ENCODE data around the gene TNPO3. TPM values are rescaled to one million over a fixed set of nuclear protein-coding genes. Genes with fewer than 3 reads are reported as not detected.
"Not testable (repeated sequence)": the region's sequence is repeated elsewhere in the genome, so short reads cannot be mapped to it uniquely, and the experiment has no call there.

TNPO3 gene
- total RNA-seq, 2 experiments from 2014 or later = 47.2 to 47.9 TPM

- no peaks in the 10 kb centered on the region for H3K9me3 Mint-ChIP-seq (ENCODE audit: insufficient read depth)
- no peak overlapping the region for H3K27ac Mint-ChIP-seq
- DNase-seq = no peak
- H3K4me1 Mint-ChIP-seq (ENCODE audit: low read depth) = peaks cover 16% of the 10 kb centered on the region
- H3K27me3 Mint-ChIP-seq (ENCODE audit: low read depth) = no peaks in the 10 kb centered on the region
- no peak for ATAC-seq
- ChIA-PET CTCF (interaction anchor here (0.5 to 0.8 kb wide), 2 partner anchors 79 to 145 kb away, joined by 3 to 4 read pairs; no protein-coding TSS in a partner anchor), POLR2A (no interaction called here)
- peaks cover 58% of the 10 kb centered on the region for H3K36me3 Mint-ChIP-seq (ENCODE audit: low read depth)
- no peak overlapping the region for H3K4me3 Mint-ChIP-seq
Measured at GRCh38 chr7:129012641-129013040, 42.3 kb downstream of the TNPO3 start.

GRCh38 chr7:129010075-129010474 is 44.8 kb downstream of the TNPO3 start:
- Mint-ChIP-seq H3K27me3 (ENCODE audit: low read depth) (no peaks in the 10 kb centered on the region), H3K4me3 (no peak overlapping the region), H3K27ac (no peak overlapping the region), H3K9me3 (ENCODE audit: insufficient read depth) (no peaks in the 10 kb centered on the region), H3K36me3 (ENCODE audit: low read depth) (peaks cover 60% of the 10 kb centered on the region), H3K4me1 (ENCODE audit: low read depth) (peaks cover 16% of the 10 kb centered on the region)
- DNase-seq (no peak), ATAC-seq (no peak)
- ChIA-PET CTCF (interaction anchor here (1.0 to 2.5 kb wide), 4 partner anchors 9 to 153 kb away, joined by 3 to 16 read pairs (median 6); no protein-coding TSS in a partner anchor), POLR2A (interaction anchor here (0.6 kb wide), 1 partner anchor 17 kb away, joined by 3 read pairs; no protein-coding TSS in a partner anchor)

GRCh38 chr7:129009437-129009836 is 45.5 kb downstream of the TNPO3 start:
- ATAC-seq (no peak), DNase-seq (no peak)
- Mint-ChIP-seq H3K4me3 (no peak overlapping the region), H3K27ac (no peak overlapping the region), H3K27me3 (ENCODE audit: low read depth) (no peaks in the 10 kb centered on the region), H3K9me3 (ENCODE audit: insufficient read depth) (no peaks in the 10 kb centered on the region), H3K4me1 (ENCODE audit: low read depth) (peaks cover 16% of the 10 kb centered on the region), H3K36me3 (ENCODE audit: low read depth) (peaks cover 60% of the 10 kb centered on the region)
- POLR2A ChIA-PET = interaction anchor here (0.6 to 0.9 kb wide), 2 partner anchors 16 to 45 kb away, joined by 3 read pairs; no protein-coding TSS in a partner anchor
- CTCF ChIA-PET = interaction anchor here (1.0 to 2.5 kb wide), 5 partner anchors 10 to 209 kb away, joined by 3 to 16 read pairs (median 4); no protein-coding TSS in a partner anchor

GRCh38 chr7:129008645-129009414 is 46.1 kb downstream of the TNPO3 start:
- ChIA-PET POLR2A (interaction anchor here (0.9 kb wide), 1 partner anchor 45 kb away, joined by 3 read pairs; no protein-coding TSS in a partner anchor), CTCF (interaction anchor here (0.7 to 2.5 kb wide), 6 partner anchors 11 to 210 kb away, joined by 3 to 16 read pairs (median 4); partner anchors contain the start of gene TNPO3)
- H3K27ac Mint-ChIP-seq = peak overlapping the region; percentile 7
- ATAC-seq = no peak
- no peaks in the 10 kb centered on the region for H3K9me3 Mint-ChIP-seq (ENCODE audit: insufficient read depth)
- H3K4me1 Mint-ChIP-seq (ENCODE audit: low read depth) = peaks cover 16% of the 10 kb centered on the region
- no peak for DNase-seq
- H3K4me3 Mint-ChIP-seq = no peak overlapping the region
- peaks cover 60% of the 10 kb centered on the region for H3K36me3 Mint-ChIP-seq (ENCODE audit: low read depth)
- no peaks in the 10 kb centered on the region for H3K27me3 Mint-ChIP-seq (ENCODE audit: low read depth)

- POLR2A ChIA-PET = interaction anchor here (2.4 kb wide), 1 partner anchor 47 kb away, joined by 7 read pairs; the partner anchor contains the start of gene TNPO3
- Mint-ChIP-seq H3K27me3 (ENCODE audit: low read depth) (no peaks in the 10 kb centered on the region), H3K36me3 (ENCODE audit: low read depth) (peaks cover 53% of the 10 kb centered on the region), H3K27ac (no peak overlapping the region), H3K4me1 (ENCODE audit: low read depth) (peaks cover 16% of the 10 kb centered on the region), H3K9me3 (ENCODE audit: insufficient read depth) (no peaks in the 10 kb centered on the region), H3K4me3 (no peak overlapping the region)
- DNase-seq = no peak
- ATAC-seq = no peak
- CTCF ChIA-PET = interaction anchor here (1.3 to 1.4 kb wide), 2 partner anchors 84 to 124 kb away, joined by 3 to 6 read pairs; no protein-coding TSS in a partner anchor
Measured at GRCh38 chr7:129007572-129007971, 47.3 kb downstream of the TNPO3 start.

- no peak overlapping the region for H3K4me3 Mint-ChIP-seq
- H3K4me1 Mint-ChIP-seq (ENCODE audit: low read depth) = peaks cover 16% of the 10 kb centered on the region
- peaks cover 58% of the 10 kb centered on the region for H3K36me3 Mint-ChIP-seq (ENCODE audit: low read depth)
Measured at GRCh38 chr7:129006636-129007414, 48.1 kb downstream of the TNPO3 start.

GRCh38 chr7:129005186-129005585 is 49.7 kb downstream of the TNPO3 start:
- Mint-ChIP-seq H3K9me3 (ENCODE audit: insufficient read depth) (no peaks in the 10 kb centered on the region), H3K4me3 (no peak overlapping the region), H3K4me1 (ENCODE audit: low read depth) (peaks cover 12% of the 10 kb centered on the region), H3K36me3 (ENCODE audit: low read depth) (peaks cover 67% of the 10 kb centered on the region), H3K27me3 (ENCODE audit: low read depth) (no peaks in the 10 kb centered on the region), H3K27ac (no peak overlapping the region)
- DNase-seq (no peak), ATAC-seq (no peak)
- CTCF ChIA-PET = interaction anchor here (3.2 kb wide), 1 partner anchor 87 kb away, joined by 8 read pairs; no protein-coding TSS in a partner anchor
- POLR2A ChIA-PET = interaction anchor here (2.4 kb wide), 1 partner anchor 49 kb away, joined by 7 read pairs; the partner anchor contains the start of gene TNPO3

More at GRCh38 chr7:129006636-129007414, 48.1 kb downstream of the TNPO3 start:
- Mint-ChIP-seq H3K27ac (no peak overlapping the region), H3K9me3 (ENCODE audit: insufficient read depth) (no peaks in the 10 kb centered on the region), H3K27me3 (ENCODE audit: low read depth) (no peaks in the 10 kb centered on the region)
- DNase-seq (no peak), ATAC-seq (no peak)
- POLR2A ChIA-PET = interaction anchor here (2.4 kb wide), 1 partner anchor 47 kb away, joined by 7 read pairs; the partner anchor contains the start of gene TNPO3
- CTCF ChIA-PET = interaction anchor here (0.6 to 1.4 kb wide), 4 partner anchors 85 to 1006 kb away, joined by 3 to 6 read pairs (median 4); no protein-coding TSS in a partner anchor

GRCh38 chr7:128997181-128997580 is 57.7 kb downstream of the TNPO3 start:
- ATAC-seq (no peak), DNase-seq (no peak)
- Mint-ChIP-seq H3K27ac (no peak overlapping the region), H3K4me3 (no peak overlapping the region), H3K4me1 (ENCODE audit: low read depth) (no peaks in the 10 kb centered on the region), H3K36me3 (ENCODE audit: low read depth) (peaks cover 44% of the 10 kb centered on the region), H3K27me3 (ENCODE audit: low read depth) (no peaks in the 10 kb centered on the region), H3K9me3 (ENCODE audit: insufficient read depth) (no peaks in the 10 kb centered on the region)
- ChIA-PET POLR2A (no interaction called here), CTCF (no interaction called here)

- H3K27ac Mint-ChIP-seq; H3K9me3 Mint-ChIP-seq (ENCODE audit: insufficient read depth); POLR2A ChIA-PET; DNase-seq; CTCF ChIA-PET; H3K4me3 Mint-ChIP-seq; ATAC-seq; H3K4me1 Mint-ChIP-seq (ENCODE audit: low read depth); H3K27me3 Mint-ChIP-seq (ENCODE audit: low read depth): not testable (repeated sequence)
- H3K36me3 Mint-ChIP-seq (ENCODE audit: low read depth) = peaks cover 32% of the 10 kb centered on the region
Measured at GRCh38 chr7:128994560-128994959, 60.4 kb downstream of the TNPO3 start.

- Mint-ChIP-seq H3K36me3 (ENCODE audit: low read depth) (peaks cover 28% of the 10 kb centered on the region), H3K4me1 (ENCODE audit: low read depth) (no peaks in the 10 kb centered on the region), H3K9me3 (ENCODE audit: insufficient read depth) (no peaks in the 10 kb centered on the region), H3K27ac (no peak overlapping the region), H3K4me3 (no peak overlapping the region), H3K27me3 (ENCODE audit: low read depth) (no peaks in the 10 kb centered on the region)
- ChIA-PET POLR2A (interaction anchor here (0.6 kb wide), 1 partner anchor 16 kb away, joined by 3 read pairs; no protein-coding TSS in a partner anchor), CTCF (interaction anchor here (1.2 kb wide), 1 partner anchor 25 kb away, joined by 3 read pairs; no protein-coding TSS in a partner anchor)
- DNase-seq = no peak
- no peak for ATAC-seq
Measured at GRCh38 chr7:128993419-128993818, 61.5 kb downstream of the TNPO3 start.

- Mint-ChIP-seq H3K9me3 (ENCODE audit: insufficient read depth) (no peaks in the 10 kb centered on the region), H3K4me1 (ENCODE audit: low read depth) (no peaks in the 10 kb centered on the region), H3K4me3 (no peak overlapping the region), H3K27ac (no peak overlapping the region), H3K36me3 (ENCODE audit: low read depth) (peaks cover 32% of the 10 kb centered on the region), H3K27me3 (ENCODE audit: low read depth) (no peaks in the 10 kb centered on the region)
- DNase-seq = no peak
- ChIA-PET POLR2A (no interaction called here), CTCF (interaction anchor here (2.2 kb wide), 1 partner anchor 102 kb away, joined by 11 read pairs; no protein-coding TSS in a partner anchor)
- ATAC-seq = no peak
Measured at GRCh38 chr7:128989961-128990360, 65.0 kb downstream of the TNPO3 start.

All from activated CD8-positive, alpha-beta T cell treated with anti-CD3 and anti-CD28 coated beads, Interleukin-2, amount 10 ng/mL, durations not matched to agents 7 days and 5 days (primary cell).